Calu3 (cell line): ENCODE data around the gene TRMO. TPM values are rescaled to one million over a fixed set of nuclear protein-coding genes. Genes with fewer than 3 reads are reported as not detected.

ENCODE experiments used
- BruUV-seq: library from RNA; stranded (reverse); fragments of 400-500 nt; replicated peaks from 2 replicates; lab custom pipeline; 2021; lab: Mats Ljungman, UMichigan
- CTCF ChIA-PET: fragments of 300-600 bp; sonication (Branson Sonifier 250); formaldehyde crosslinking; loops from one replicate; lab custom pipeline; 2022; ENCODE audit warnings: antibody characterized with exemption; lab: Charles Lee
- DNase-seq: peaks from one replicate; pipeline ENCODE4 v3.0.0; 2022
- H3K27ac Mint-ChIP-seq: one replicate; pipeline ENCODE4 v1.8.0; 2022; ENCODE audit warnings: mixed read lengths; ENCODE audit not compliant: unreplicated experiment
- H3K27me3 Mint-ChIP-seq: one replicate; pipeline ENCODE4 v1.8.0; 2022; ENCODE audit warnings: mixed read lengths; ENCODE audit not compliant: unreplicated experiment
- H3K36me3 Mint-ChIP-seq: one replicate; pipeline ENCODE4 v1.8.0; 2022; ENCODE audit warnings: mild to moderate bottlenecking, moderate library complexity, mixed read lengths; ENCODE audit not compliant: insufficient read depth, unreplicated experiment
- H3K4me1 Mint-ChIP-seq: one replicate; pipeline ENCODE4 v1.8.0; 2022; ENCODE audit warnings: mild to moderate bottlenecking, low read depth, mixed read lengths; ENCODE audit not compliant: unreplicated experiment
- H3K4me3 Mint-ChIP-seq: one replicate; pipeline ENCODE4 v1.8.0; 2022; ENCODE audit warnings: mild to moderate bottlenecking, low read depth, moderate library complexity, mixed read lengths; ENCODE audit not compliant: unreplicated experiment
- H3K9me3 Mint-ChIP-seq: one replicate; pipeline ENCODE4 v1.8.0; 2022; ENCODE audit warnings: low read depth, mixed read lengths; ENCODE audit not compliant: unreplicated experiment
- intact Hi-C: fragments of 100-400 bp; cut with micrococcal nuclease; formaldehyde crosslinking; loops from one replicate; pipeline ENCODE4 v1.10.0; 2022; ENCODE audit not compliant: unreplicated experiment
- total RNA-seq: library from RNA; stranded (reverse); gene quantifications from 2 replicates; pipeline ENCODE4 v1.2.3, GENCODE V29; 2022
- TF ChIP-seq, protein P1 (sequence below): fragments of 200-600 bp; IDR thresholded peaks from one replicate; pipeline ENCODE4 v1.8.0; 2022; ENCODE audit warnings: antibody characterized with exemption; ENCODE audit not compliant: unreplicated experiment

TRMO gene
- total RNA-seq, 1 experiment from 2014 or later, result 4.8 TPM

DNA sequence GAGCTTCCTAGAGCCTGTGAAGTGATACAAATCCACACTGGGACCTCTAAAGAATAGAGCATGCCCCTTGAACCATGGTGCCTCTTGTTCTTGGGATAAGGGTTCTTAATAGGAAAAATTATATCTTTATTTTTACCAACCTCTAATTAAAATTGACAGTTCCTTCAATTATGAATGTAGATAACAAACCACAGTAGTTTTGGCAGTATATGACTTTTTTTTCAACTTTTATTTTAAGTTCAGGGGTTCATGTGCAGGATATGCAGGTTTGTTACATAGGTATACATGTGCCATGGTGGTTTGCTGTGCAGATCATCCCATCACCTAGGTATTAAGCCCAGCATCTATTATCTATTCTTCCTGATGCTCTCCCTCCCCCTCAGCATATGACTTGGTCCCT lies 14.7 kb upstream of the TRMO start:
- Mint-ChIP-seq H3K4me3 (no peak overlapping the region), H3K27ac (no peak overlapping the region), H3K36me3 (no peaks in the 10 kb centered on the region), H3K9me3 (no peaks in the 10 kb centered on the region), H3K27me3 (peaks cover 55% of the 10 kb centered on the region), H3K4me1 (no peaks in the 10 kb centered on the region)
- intact Hi-C loops, result no loop called here
- CTCF ChIA-PET, result interaction anchor here (0.6 kb wide), 1 partner anchor 722 kb away, joined by 3 read pairs; no protein-coding TSS in a partner anchor
- TF ChIP-seq, protein P1, sequence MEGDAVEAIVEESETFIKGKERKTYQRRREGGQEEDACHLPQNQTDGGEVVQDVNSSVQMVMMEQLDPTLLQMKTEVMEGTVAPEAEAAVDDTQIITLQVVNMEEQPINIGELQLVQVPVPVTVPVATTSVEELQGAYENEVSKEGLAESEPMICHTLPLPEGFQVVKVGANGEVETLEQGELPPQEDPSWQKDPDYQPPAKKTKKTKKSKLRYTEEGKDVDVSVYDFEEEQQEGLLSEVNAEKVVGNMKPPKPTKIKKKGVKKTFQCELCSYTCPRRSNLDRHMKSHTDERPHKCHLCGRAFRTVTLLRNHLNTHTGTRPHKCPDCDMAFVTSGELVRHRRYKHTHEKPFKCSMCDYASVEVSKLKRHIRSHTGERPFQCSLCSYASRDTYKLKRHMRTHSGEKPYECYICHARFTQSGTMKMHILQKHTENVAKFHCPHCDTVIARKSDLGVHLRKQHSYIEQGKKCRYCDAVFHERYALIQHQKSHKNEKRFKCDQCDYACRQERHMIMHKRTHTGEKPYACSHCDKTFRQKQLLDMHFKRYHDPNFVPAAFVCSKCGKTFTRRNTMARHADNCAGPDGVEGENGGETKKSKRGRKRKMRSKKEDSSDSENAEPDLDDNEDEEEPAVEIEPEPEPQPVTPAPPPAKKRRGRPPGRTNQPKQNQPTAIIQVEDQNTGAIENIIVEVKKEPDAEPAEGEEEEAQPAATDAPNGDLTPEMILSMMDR, result no peak
- no peak for DNase-seq
- no TSS peak for BruUV-seq

DNA sequence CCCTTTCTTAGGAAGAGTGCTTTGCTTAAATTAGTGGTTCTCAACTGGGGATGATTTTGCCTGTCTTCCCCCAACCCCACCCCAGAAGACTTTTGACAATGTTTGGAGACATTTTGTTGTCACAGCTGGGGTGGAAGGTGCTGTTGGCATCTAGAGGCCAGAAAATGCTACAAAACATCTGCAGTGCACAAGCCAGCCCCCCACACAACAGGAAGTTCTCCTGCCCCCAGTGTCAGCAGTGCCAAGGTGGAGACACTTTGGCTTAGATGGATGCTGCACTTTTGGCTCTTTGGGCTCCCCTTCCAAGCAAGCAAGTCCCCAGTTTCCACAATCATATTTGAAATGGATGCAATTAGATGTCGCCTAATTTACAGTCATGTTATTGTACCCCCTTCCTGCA lies 13.0 kb upstream of the TRMO start:
- Mint-ChIP-seq H3K36me3 (no peaks in the 10 kb centered on the region), H3K27ac (no peak overlapping the region), H3K4me3 (no peak overlapping the region), H3K27me3 (peaks cover 51% of the 10 kb centered on the region), H3K4me1 (no peaks in the 10 kb centered on the region), H3K9me3 (no peaks in the 10 kb centered on the region)
- intact Hi-C loops, result no loop called here
- BruUV-seq, result no TSS peak
- CTCF ChIA-PET, result no interaction called here
- DNase-seq, result no peak
- TF ChIP-seq, protein P1, result no peak

DNA sequence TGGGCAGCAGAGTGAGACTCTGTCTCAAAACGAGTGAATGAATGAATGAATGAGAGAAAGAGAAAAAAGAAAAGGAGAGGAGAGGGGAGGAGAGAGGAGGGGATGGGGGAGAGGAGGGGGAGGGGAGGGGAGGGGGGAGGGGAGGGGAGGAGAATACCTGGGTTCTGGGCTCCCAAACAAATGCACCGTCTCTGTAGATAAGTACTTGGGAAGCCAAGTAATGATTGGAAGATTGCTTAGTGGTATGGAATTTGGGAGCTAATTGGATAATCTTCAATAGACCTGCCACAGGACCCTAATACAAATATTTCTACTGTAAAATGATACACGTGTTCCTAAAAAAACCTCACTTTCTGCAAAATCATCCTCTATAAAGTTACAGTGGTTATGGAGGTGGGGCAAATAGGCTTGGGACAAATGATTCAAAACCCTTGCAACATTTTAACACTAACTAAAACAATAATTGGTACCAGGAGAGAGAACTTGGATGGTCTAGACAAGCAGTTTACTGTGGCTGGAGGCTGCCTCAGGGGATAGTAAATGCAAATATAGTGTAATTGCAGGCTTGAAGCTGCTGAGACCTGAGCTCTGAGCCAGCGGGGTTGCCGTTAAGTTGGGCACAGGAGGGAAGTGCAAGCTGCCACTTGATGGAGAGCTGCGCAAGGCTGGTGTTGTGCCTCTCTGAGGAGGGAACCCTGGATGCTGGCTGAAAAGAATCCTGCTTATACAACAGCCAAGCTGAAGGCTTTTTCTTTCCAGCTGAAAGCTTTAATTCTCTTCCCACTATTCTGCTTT lies 12.2 kb upstream of the TRMO start:
- CTCF ChIA-PET, result no interaction called here
- BruUV-seq, result no TSS peak
- TF ChIP-seq, protein P1, result no peak
- Mint-ChIP-seq H3K4me1 (no peaks in the 10 kb centered on the region), H3K9me3 (no peaks in the 10 kb centered on the region), H3K4me3 (no peak overlapping the region), H3K36me3 (no peaks in the 10 kb centered on the region), H3K27me3 (peaks cover 57% of the 10 kb centered on the region), H3K27ac (no peak overlapping the region)
- no peak for DNase-seq
- intact Hi-C loops, result no loop called here

DNA sequence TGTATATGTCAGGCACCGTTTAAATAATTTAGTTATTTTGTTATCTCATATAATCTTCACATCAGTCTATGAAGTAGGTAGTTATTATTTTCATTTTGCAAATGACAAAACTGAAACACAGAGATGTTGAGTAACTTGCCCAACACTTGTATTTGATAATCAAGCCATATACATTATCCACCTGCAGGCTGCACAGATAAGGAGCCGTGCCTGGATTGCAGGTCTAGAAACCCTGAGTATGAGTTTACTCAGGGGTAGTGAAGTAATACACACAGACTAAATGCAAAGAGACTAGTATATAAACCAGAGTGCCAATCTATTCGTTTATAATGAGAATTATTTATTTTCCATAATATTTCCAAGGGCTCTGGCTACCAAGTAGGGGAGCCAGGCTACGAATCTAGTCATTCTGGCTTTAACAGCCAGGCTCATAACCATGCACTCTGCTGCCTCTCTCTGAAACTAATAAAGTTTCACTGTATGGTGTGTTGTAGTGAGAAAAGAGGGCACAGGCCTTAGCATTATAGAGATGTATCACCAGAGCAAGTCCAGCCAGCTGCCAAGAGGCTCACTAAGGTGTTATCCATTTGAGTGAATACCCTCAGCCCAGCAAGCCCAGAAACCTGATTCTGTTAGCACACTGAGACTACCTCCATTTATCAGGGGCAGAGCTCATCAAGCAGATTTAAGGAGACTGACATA lies 11.1 kb upstream of the TRMO start:
- Mint-ChIP-seq H3K27me3 (peaks cover 57% of the 10 kb centered on the region), H3K4me1 (no peaks in the 10 kb centered on the region), H3K4me3 (no peak overlapping the region), H3K27ac (no peak overlapping the region), H3K36me3 (no peaks in the 10 kb centered on the region), H3K9me3 (no peaks in the 10 kb centered on the region)
- intact Hi-C loops, result no loop called here
- no TSS peak for BruUV-seq
- TF ChIP-seq, protein P1, result no peak
- no peak for DNase-seq
- CTCF ChIA-PET, result no interaction called here
